CD14-positive monocyte (primary cell): ENCODE measurements around the gene CDAN1. TPM values are rescaled to one million over a fixed set of nuclear protein-coding genes. Genes with fewer than 3 reads are reported as not detected.

ENCODE experiments used
- DNase-seq, 3 donors: peaks; one replicate each; pipeline ENCODE4 v3.0.0-alpha.2; 2011 to 2022
- H2AFZ ChIP-seq: 2 replicates; pipeline ENCODE4 v1.6.0; 2012; ENCODE audit warnings: mild to moderate bottlenecking, low read depth, low read length, inconsistent platforms; ENCODE audit not compliant: insufficient read depth, poor library complexity, severe bottlenecking
- H3K27ac ChIP-seq, 2 donors: 1 replicate in 1 of 2; 2 replicates in 1 of 2; pipeline ENCODE4 v1.5.1; 2012 to 2013; ENCODE audit warnings: low read length in 2 of 2, control low read depth in 1 of 2, inconsistent platforms in 1 of 2, low read depth in 1 of 2, mild to moderate bottlenecking in 1 of 2
- H3K27me3 ChIP-seq, 2 donors: one replicate each; pipeline versions ENCODE4 v1.6.0 to v1.6.1; 2011 to 2013; ENCODE audit warnings: low read length in 2 of 2; ENCODE audit not compliant: control insufficient read depth in 2 of 2, insufficient read depth in 2 of 2
- H3K36me3 ChIP-seq, 2 donors: replicated peaks in 1 of 2; 1 replicate in 1 of 2; 2 replicates in 1 of 2; pipeline versions ENCODE4 v1.5.1 to v1.6.1; 2012 to 2013; ENCODE audit warnings: low read length in 2 of 2, control low read depth in 1 of 2, inconsistent platforms in 1 of 2, mild to moderate bottlenecking in 1 of 2; ENCODE audit not compliant: insufficient read depth in 2 of 2, control insufficient read depth in 1 of 2
- H3K4me1 ChIP-seq, 2 donors: 1 replicate in 1 of 2; 2 replicates in 1 of 2; pipeline versions ENCODE4 v1.5.1 to v1.6.1; 2012 to 2013; ENCODE audit warnings: low read length in 2 of 2, control low read depth in 1 of 2, inconsistent platforms in 1 of 2, mild to moderate bottlenecking in 1 of 2, moderate library complexity in 1 of 2; ENCODE audit not compliant: insufficient read depth in 2 of 2, control insufficient read depth in 1 of 2
- H3K4me2 ChIP-seq: replicated peaks from 2 replicates; pipeline ENCODE3; 2012; ENCODE audit warnings: low read length, moderate library complexity, mild to moderate bottlenecking; ENCODE audit not compliant: poor library complexity, severe bottlenecking; ENCODE audit errors: extremely low read depth
- H3K4me3 ChIP-seq, 3 experiments: fragments of 200-600 bp in 1 of 3; sonication (generic) in 1 of 3; replicated peaks in 1 of 3; 1 replicate in 2 of 3; 2 replicates in 1 of 3; pipeline ENCODE4 v1.5.1; 2011 to 2013; ENCODE audit warnings: low read length in 3 of 3, mild to moderate bottlenecking in 3 of 3, control low read depth in 2 of 3, low read depth in 2 of 3, inconsistent platforms in 1 of 3, moderate library complexity in 1 of 3
- H3K79me2 ChIP-seq: 2 replicates; pipeline ENCODE4 v1.6.0; 2012; ENCODE audit warnings: mild to moderate bottlenecking, control low read depth, inconsistent platforms, low read length, moderate library complexity; ENCODE audit not compliant: insufficient read depth
- H3K9ac ChIP-seq: 2 replicates; pipeline ENCODE4 v1.6.0; 2017; ENCODE audit warnings: low read length, mild to moderate bottlenecking; ENCODE audit not compliant: insufficient read depth, poor library complexity, severe bottlenecking
- H3K9me3 ChIP-seq, 2 donors: replicated peaks in 1 of 2; 1 replicate in 1 of 2; 2 replicates in 1 of 2; pipeline versions ENCODE4 v1.5.1 to v1.6.1; 2012 to 2013; ENCODE audit warnings: low read length in 2 of 2, control low read depth in 1 of 2; ENCODE audit not compliant: control insufficient read depth in 1 of 2, insufficient read depth in 1 of 2
- H4K20me1 ChIP-seq: 2 replicates; pipeline ENCODE4 v1.6.0; 2012; ENCODE audit warnings: mild to moderate bottlenecking, low read length, control low read depth, moderate library complexity; ENCODE audit not compliant: insufficient read depth
- H3K27ac Mint-ChIP-seq, 7 donors: one replicate each; pipeline ENCODE4 v1.8.0; 2020; ENCODE audit warnings: mild to moderate bottlenecking in 7 of 7, mixed read lengths in 7 of 7, moderate library complexity in 6 of 7, inconsistent platforms in 2 of 7
- H3K27me3 Mint-ChIP-seq, 3 donors: one replicate each; pipeline ENCODE4 v1.8.0; 2021 to 2022; ENCODE audit warnings: low read depth in 3 of 3, mild to moderate bottlenecking in 3 of 3, mixed read lengths in 3 of 3, moderate library complexity in 3 of 3, inconsistent platforms in 1 of 3
- H3K36me3 Mint-ChIP-seq, 2 donors: one replicate each; pipeline ENCODE4 v1.8.0; 2020; ENCODE audit warnings: mixed read lengths in 2 of 2, inconsistent platforms in 1 of 2, mild to moderate bottlenecking in 1 of 2
- H3K4me1 Mint-ChIP-seq: one replicate; pipeline ENCODE4 v1.8.0; 2020; ENCODE audit warnings: mild to moderate bottlenecking, mixed read lengths
- H3K4me3 Mint-ChIP-seq, 2 donors: one replicate each; pipeline ENCODE4 v1.8.0; 2020; ENCODE audit warnings: mild to moderate bottlenecking in 2 of 2, mixed read lengths in 2 of 2, moderate library complexity in 1 of 2
- H3K9me3 Mint-ChIP-seq, 7 donors: one replicate each; pipeline ENCODE4 v1.8.0; 2020 to 2022; ENCODE audit warnings: mixed read lengths in 7 of 7, mild to moderate bottlenecking in 6 of 7, moderate library complexity in 6 of 7, inconsistent platforms in 2 of 7
- CTCF ChIP-seq: fragments of 200-600 bp; IDR thresholded peaks from one replicate; pipeline ENCODE4 v1.8.0; 2022; ENCODE audit warnings: antibody characterized with exemption, mild to moderate bottlenecking
- WGBS: methylation state at CpG from one replicate; pipeline ENCODE4 v1.1.5; 2013; ENCODE audit warnings: missing lambda C conversion rate; ENCODE audit not compliant: insufficient coverage; 5-methylcytosine and 5-hydroxymethylcytosine counted together
- intact Hi-C, 2 donors: fragments of 100-400 bp; cut with micrococcal nuclease; formaldehyde crosslinking; loops; one replicate each; pipeline versions ENCODE4 v1.15.0 to v1.15.1; 2023
- polyA plus RNA-seq, 3 donors: library from polyadenylated mRNA; depleted of rRNA in 1 of 3; unstranded in 2 of 3; stranded (reverse) in 1 of 3; fragments of 300-500 nt in 2 of 3; fragments of >200 nt in 1 of 3; fragmentation: Illumina TruSeq in 2 of 3; gene quantifications; 1 replicate in 2 of 3; 2 replicates in 1 of 3; pipeline ENCODE4 v1.2.3, GENCODE V29; 2012 to 2021

Gene CDAN1
- polyA plus RNA-seq, 3 donors = 1.1 to 6.3 (median 2.2) TPM

GRCh38 chr15:42782716-42783115 lies 45.8 kb upstream of the CDAN1 start:
- Mint-ChIP-seq H3K27ac (no peak overlapping the region), H3K4me1 (no peaks in the 10 kb centered on the region), H3K27me3 (no peaks in the 10 kb centered on the region), H3K36me3 (peaks cover 29 to 32% of the 10 kb centered on the region in 2 donors), H3K4me3 (no peak overlapping the region), H3K9me3 (no peaks in the 10 kb centered on the region)
- H3K27me3 ChIP-seq = no peaks in the 10 kb centered on the region
- WGBS = 100% methylated on average over 3 of the region's 4 CpGs
- no peaks in the 10 kb centered on the region for H3K4me1 ChIP-seq
- H4K20me1 ChIP-seq = no peaks in the 10 kb centered on the region
- H3K4me3 ChIP-seq = no peak overlapping the region
- H2AFZ ChIP-seq = no peak overlapping the region
- peaks cover 11 to 37% of the 10 kb centered on the region in 2 donors for H3K36me3 ChIP-seq
- H3K79me2 ChIP-seq = no peaks in the 10 kb centered on the region
- no peak overlapping the region for H3K9ac ChIP-seq
- no peak for TF ChIP-seq CTCF
- H3K4me2 ChIP-seq = no peak overlapping the region
- intact Hi-C loops = no loop called here
- H3K9me3 ChIP-seq = no peaks in the 10 kb centered on the region
- no peak for DNase-seq
- H3K27ac ChIP-seq = no peak overlapping the region

- H3K4me3 Mint-ChIP-seq = no peak overlapping the region
- no peak for TF ChIP-seq CTCF
- no peaks in the 10 kb centered on the region for H3K4me1 ChIP-seq
- no peak overlapping the region for H3K4me2 ChIP-seq
- no peaks in the 10 kb centered on the region for H3K9me3 ChIP-seq
- H2AFZ ChIP-seq = no peak overlapping the region
- H3K4me1 Mint-ChIP-seq = no peaks in the 10 kb centered on the region
- 100% methylated on average over 2 of the region's 2 CpGs for WGBS
- no peak for DNase-seq
- peaks cover 47 to 65% of the 10 kb centered on the region in 2 donors for H3K36me3 Mint-ChIP-seq
- H3K79me2 ChIP-seq = no peaks in the 10 kb centered on the region
- peaks cover 5% of the 10 kb centered on the region for H4K20me1 ChIP-seq
- no peak overlapping the region for H3K4me3 ChIP-seq
- no peak overlapping the region for H3K9ac ChIP-seq
- H3K27ac ChIP-seq = no peak overlapping the region
- H3K27me3 ChIP-seq = no peaks in the 10 kb centered on the region
- no peaks in the 10 kb centered on the region for H3K9me3 Mint-ChIP-seq
- H3K27me3 Mint-ChIP-seq = no peaks in the 10 kb centered on the region
- H3K27ac Mint-ChIP-seq = no peak overlapping the region
- peaks cover 44 to 61% of the 10 kb centered on the region in 2 donors for H3K36me3 ChIP-seq
- intact Hi-C loops = no loop called here
These were observed 38.5 kb upstream of the CDAN1 start for GRCh38 chr15:42775416-42775815.
